Omental fat pad (tissue), 4 donors: ENCODE data around the gene THEMIS. TPM values are rescaled to one million over a fixed set of nuclear protein-coding genes. Genes with fewer than 3 reads are reported as not detected.

Experiments
- ATAC-seq: fragments of 150-250 bp; one replicate; pipeline ENCODE4 v1.9.1; 2016; ENCODE audit warnings: mild to moderate bottlenecking, moderate library complexity; ENCODE audit not compliant: low FRiP score
- DNase-seq: peaks from one replicate; pipeline ENCODE4 v3.0.0-alpha.2; 2019; ENCODE audit warnings: low spot score
- total RNA-seq, 4 donors: library from RNA; depleted of rRNA; stranded (reverse); fragments of >200 nt; gene quantifications; one replicate each; pipeline ENCODE4 v1.1.0, GENCODE V29; 2016
- TF ChIP-seq, protein P1 (sequence below), 3 donors: fragments of 450-650 bp; IDR thresholded peaks; one replicate each; pipeline ENCODE4 v1.5.1; 2016 to 2017; ENCODE audit warnings: antibody characterized with exemption in 3 of 3, mild to moderate bottlenecking in 3 of 3, moderate library complexity in 2 of 3

The THEMIS gene
- total RNA-seq, 4 donors from 2014 or later, result 0.56 to 1.7 (median 1.4) TPM

- ATAC-seq, result no peak
- TF ChIP-seq, protein P1, sequence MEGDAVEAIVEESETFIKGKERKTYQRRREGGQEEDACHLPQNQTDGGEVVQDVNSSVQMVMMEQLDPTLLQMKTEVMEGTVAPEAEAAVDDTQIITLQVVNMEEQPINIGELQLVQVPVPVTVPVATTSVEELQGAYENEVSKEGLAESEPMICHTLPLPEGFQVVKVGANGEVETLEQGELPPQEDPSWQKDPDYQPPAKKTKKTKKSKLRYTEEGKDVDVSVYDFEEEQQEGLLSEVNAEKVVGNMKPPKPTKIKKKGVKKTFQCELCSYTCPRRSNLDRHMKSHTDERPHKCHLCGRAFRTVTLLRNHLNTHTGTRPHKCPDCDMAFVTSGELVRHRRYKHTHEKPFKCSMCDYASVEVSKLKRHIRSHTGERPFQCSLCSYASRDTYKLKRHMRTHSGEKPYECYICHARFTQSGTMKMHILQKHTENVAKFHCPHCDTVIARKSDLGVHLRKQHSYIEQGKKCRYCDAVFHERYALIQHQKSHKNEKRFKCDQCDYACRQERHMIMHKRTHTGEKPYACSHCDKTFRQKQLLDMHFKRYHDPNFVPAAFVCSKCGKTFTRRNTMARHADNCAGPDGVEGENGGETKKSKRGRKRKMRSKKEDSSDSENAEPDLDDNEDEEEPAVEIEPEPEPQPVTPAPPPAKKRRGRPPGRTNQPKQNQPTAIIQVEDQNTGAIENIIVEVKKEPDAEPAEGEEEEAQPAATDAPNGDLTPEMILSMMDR (IDR thresholded peaks at IDR 0.05), result no peak
- DNase-seq, result no peak
Observed at GRCh38 chr6:127718694-127719093, 182.2 kb downstream of the THEMIS start.

GRCh38 chr6:127717384-127717783, 183.5 kb downstream of the THEMIS start:
- TF ChIP-seq, protein P1 (IDR thresholded peaks at IDR 0.05), result no peak
- ATAC-seq, result no peak
- no peak for DNase-seq

- TF ChIP-seq, protein P1 (IDR thresholded peaks at IDR 0.05), result no peak
- no peak for ATAC-seq
- DNase-seq, result no peak
Observed at GRCh38 chr6:127716465-127716864, 184.4 kb downstream of the THEMIS start.

GRCh38 chr6:127710668-127711067, 190.2 kb downstream of the THEMIS start:
- DNase-seq (no peak), ATAC-seq (no peak)
- TF ChIP-seq, protein P1 (IDR thresholded peaks at IDR 0.05), result no peak

DNA sequence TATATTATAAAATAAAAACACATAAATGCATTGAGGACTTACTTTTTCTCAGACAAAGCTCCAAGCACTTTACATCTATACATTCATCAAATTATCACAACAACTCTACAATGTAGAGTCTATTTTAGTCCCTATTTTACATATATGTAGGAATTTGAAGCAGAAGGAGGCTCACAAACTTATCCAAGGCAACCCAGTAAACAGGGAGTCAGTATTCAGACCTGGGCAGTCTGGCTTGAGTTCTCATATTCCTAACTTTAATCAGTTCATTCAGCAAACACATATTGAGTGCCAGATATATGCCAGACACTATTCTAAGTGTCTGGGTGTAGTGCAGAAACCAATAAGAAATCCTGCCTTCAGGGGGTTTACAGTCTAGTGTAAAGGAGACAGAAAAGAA, 194.6 kb downstream of the THEMIS start:
- ATAC-seq, result no peak
- TF ChIP-seq, protein P1 (IDR thresholded peaks at IDR 0.05), result no peak
- DNase-seq, result no peak

- ATAC-seq, result no peak
- no peak for DNase-seq
- TF ChIP-seq, protein P1 (IDR thresholded peaks at IDR 0.05), result no peak
Observed at GRCh38 chr6:127695108-127695507, 205.8 kb downstream of the THEMIS start.

DNA sequence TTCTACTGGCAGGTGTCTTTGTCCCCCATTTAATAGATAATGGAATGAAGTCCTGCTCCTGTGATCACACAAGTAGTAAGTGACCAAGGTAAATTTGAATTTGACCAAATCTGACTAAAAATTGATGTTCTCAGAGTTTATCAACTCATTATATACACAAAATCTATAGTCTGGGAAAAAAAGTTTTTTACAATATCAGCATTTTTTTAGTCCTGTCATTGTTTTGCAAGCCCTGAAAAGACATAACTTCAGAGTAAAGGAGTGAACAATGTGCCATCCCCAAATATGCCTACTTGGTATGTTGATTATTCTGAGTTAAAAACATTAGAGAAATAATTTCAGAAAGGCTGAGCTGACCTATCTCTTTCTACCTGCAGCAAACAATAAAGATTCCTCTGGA, 209.7 kb downstream of the THEMIS start:
- TF ChIP-seq, protein P1 (IDR thresholded peaks at IDR 0.05), result no peak
- no peak for DNase-seq
- ATAC-seq, result no peak
